CD8-positive, alpha-beta memory T cell (primary cell): ENCODE results near the gene TBC1D10A. TPM values are rescaled to one million over a fixed set of nuclear protein-coding genes. Genes with fewer than 3 reads are reported as not detected.

Experiments
- CTCF ChIA-PET: fragments of 350-600 bp; sonication (Branson Sonifier 250); formaldehyde crosslinking; loops from one replicate; lab custom pipeline; 2021; ENCODE audit warnings: antibody characterized with exemption; lab: Charles Lee
- POLR2A ChIA-PET: fragments of 350-600 bp; sonication (Branson Sonifier 250); formaldehyde crosslinking; loops from one replicate; lab custom pipeline; 2021; ENCODE audit warnings: antibody characterized with exemption; lab: Charles Lee
- DNase-seq, 5 donors: peaks; one replicate each; pipeline versions ENCODE4 v3.0.0 to v3.0.0-alpha.2; 2020 to 2022; ENCODE audit warnings: mixed read lengths in 1 of 5
- H3K27ac ChIP-seq: one replicate; pipeline ENCODE4 v1.7.0; 2013; ENCODE audit warnings: low read depth, mild to moderate bottlenecking, low read length, moderate library complexity
- H3K27me3 ChIP-seq: 2 replicates; pipeline ENCODE4 v1.7.0; 2013; ENCODE audit warnings: low read length, mild to moderate bottlenecking; ENCODE audit not compliant: insufficient read depth, poor library complexity, severe bottlenecking
- H3K36me3 ChIP-seq: 2 replicates; pipeline ENCODE4 v1.7.0; 2013; ENCODE audit warnings: mild to moderate bottlenecking, low read length, moderate library complexity; ENCODE audit not compliant: insufficient read depth
- H3K4me1 ChIP-seq: 2 replicates; pipeline ENCODE4 v1.7.0; 2013; ENCODE audit warnings: mild to moderate bottlenecking, low read length, moderate library complexity; ENCODE audit not compliant: insufficient read depth
- H3K4me3 ChIP-seq: 2 replicates; pipeline ENCODE4 v1.7.0; 2013; ENCODE audit warnings: mild to moderate bottlenecking, low read length
- H3K9me3 ChIP-seq: 2 replicates; pipeline ENCODE4 v1.7.0; 2013; ENCODE audit warnings: mild to moderate bottlenecking, low read length
- H3K27ac Mint-ChIP-seq, 8 donors: one replicate each; pipeline ENCODE4 v1.8.0; 2020 to 2021; ENCODE audit warnings: mixed read lengths in 8 of 8, mild to moderate bottlenecking in 6 of 8, inconsistent platforms in 3 of 8, moderate library complexity in 3 of 8
- H3K27me3 Mint-ChIP-seq, 2 donors: one replicate each; pipeline ENCODE4 v1.8.0; 2020 to 2021; ENCODE audit warnings: mixed read lengths in 2 of 2, mild to moderate bottlenecking in 1 of 2, moderate library complexity in 1 of 2
- H3K36me3 Mint-ChIP-seq, 3 donors: one replicate each; pipeline ENCODE4 v1.8.0; 2020 to 2021; ENCODE audit warnings: mixed read lengths in 3 of 3, inconsistent platforms in 1 of 3, mild to moderate bottlenecking in 1 of 3
- H3K4me1 Mint-ChIP-seq, 3 donors: one replicate each; pipeline ENCODE4 v1.8.0; 2020 to 2021; ENCODE audit warnings: mixed read lengths in 3 of 3, inconsistent platforms in 1 of 3, mild to moderate bottlenecking in 1 of 3
- H3K4me3 Mint-ChIP-seq, 7 donors: one replicate each; pipeline ENCODE4 v1.8.0; 2020 to 2021; ENCODE audit warnings: mixed read lengths in 7 of 7, mild to moderate bottlenecking in 6 of 7, moderate library complexity in 4 of 7, inconsistent platforms in 2 of 7
- H3K9me3 Mint-ChIP-seq, 5 donors: one replicate each; pipeline ENCODE4 v1.8.0; 2020 to 2022; ENCODE audit warnings: mixed read lengths in 5 of 5, mild to moderate bottlenecking in 3 of 5, moderate library complexity in 2 of 5, inconsistent platforms in 1 of 5
- polyA plus RNA-seq: library from polyadenylated mRNA; unstranded; fragments of 300-500 nt; fragmentation: Illumina TruSeq; gene quantifications from one replicate; pipeline ENCODE4 v1.2.3, GENCODE V29; 2021
- total RNA-seq, 2 experiments: library from RNA; stranded (reverse); gene quantifications; one replicate each; pipeline ENCODE4 v1.2.3, GENCODE V29; 2021

Gene TBC1D10A
- total and polyA plus RNA-seq, 3 experiments from 2014 or later, result 14.7 to 55.2 (median 17.3) TPM

- no peak for DNase-seq
- H3K36me3 ChIP-seq, result no peaks in the 10 kb centered on the region
- ChIA-PET POLR2A (no interaction called here), CTCF (interaction anchor here (1.1 to 1.5 kb wide), 2 partner anchors 10 to 110 kb away, joined by 6 read pairs; partner anchors contain the start of gene RNF215)
- Mint-ChIP-seq H3K4me3 (no peak overlapping the region), H3K4me1 (peaks cover 14 to 27% (median 17%) of the 10 kb centered on the region in 3 donors), H3K36me3 (no peaks in the 10 kb centered on the region), H3K27me3 (peaks cover 4 to 31% of the 10 kb centered on the region in 2 donors), H3K9me3 (no peaks in the 10 kb centered on the region), H3K27ac (peak overlapping the region in 1 of 8 donors; percentile 76)
- no peaks in the 10 kb centered on the region for H3K27me3 ChIP-seq
- no peak overlapping the region for H3K4me3 ChIP-seq
- H3K9me3 ChIP-seq, result no peaks in the 10 kb centered on the region
- peaks cover 28% of the 10 kb centered on the region for H3K4me1 ChIP-seq
- no peak overlapping the region for H3K27ac ChIP-seq
Observed at GRCh38 chr22:30277547-30278344, 49.0 kb downstream of the TBC1D10A start.

GRCh38 chr22:30276039-30276438 lies 50.7 kb downstream of the TBC1D10A start:
- H3K4me1 ChIP-seq, result peaks cover 20% of the 10 kb centered on the region
- H3K36me3 ChIP-seq, result no peaks in the 10 kb centered on the region
- Mint-ChIP-seq H3K4me1 (peaks cover 14 to 24% (median 16%) of the 10 kb centered on the region in 3 donors), H3K27ac (peak overlapping the region in 3 of 8 donors; percentile 17 to 76 (median 30)), H3K27me3 (peaks cover 4 to 31% of the 10 kb centered on the region in 2 donors), H3K36me3 (no peaks in the 10 kb centered on the region), H3K9me3 (no peaks in the 10 kb centered on the region), H3K4me3 (peak overlapping the region in 5 of 7 donors; percentile 26 to 51 (median 41))
- H3K27me3 ChIP-seq, result no peaks in the 10 kb centered on the region
- ChIA-PET POLR2A (no interaction called here), CTCF (interaction anchor here (1.1 to 1.4 kb wide), 2 partner anchors 12 to 111 kb away, joined by 4 to 5 read pairs; partner anchors contain the start of gene RNF215)
- no peak overlapping the region for H3K27ac ChIP-seq
- no peak for DNase-seq
- H3K9me3 ChIP-seq, result no peaks in the 10 kb centered on the region
- peak overlapping the region; percentile 4 for H3K4me3 ChIP-seq

- H3K36me3 ChIP-seq, result no peaks in the 10 kb centered on the region
- no peak for DNase-seq
- no peak overlapping the region for H3K27ac ChIP-seq
- H3K4me1 ChIP-seq, result peaks cover 20% of the 10 kb centered on the region
- ChIA-PET POLR2A (no interaction called here), CTCF (interaction anchor here (1.1 to 1.4 kb wide), 2 partner anchors 12 to 112 kb away, joined by 4 to 5 read pairs; partner anchors contain the start of gene RNF215)
- H3K4me3 ChIP-seq, result peak overlapping the region; percentile 4
- H3K27me3 Mint-ChIP-seq, result peaks cover 4 to 31% of the 10 kb centered on the region in 2 donors
- peak overlapping the region in 3 of 8 donors; percentile 17 to 76 (median 30) for H3K27ac Mint-ChIP-seq
- peaks cover 14 to 24% (median 16%) of the 10 kb centered on the region in 3 donors for H3K4me1 Mint-ChIP-seq
- H3K36me3 Mint-ChIP-seq, result peaks cover 0 to 1% (median under 1%) of the 10 kb centered on the region in 3 donors
- H3K4me3 Mint-ChIP-seq, result peak overlapping the region in 4 of 7 donors; percentile 26 to 41 (median 34)
- no peaks in the 10 kb centered on the region for H3K9me3 ChIP-seq
- H3K27me3 ChIP-seq, result no peaks in the 10 kb centered on the region
- no peaks in the 10 kb centered on the region for H3K9me3 Mint-ChIP-seq
Observed at GRCh38 chr22:30275625-30276024, 51.1 kb downstream of the TBC1D10A start.

- H3K27me3 Mint-ChIP-seq, result peaks cover 4 to 27% of the 10 kb centered on the region in 2 donors
- H3K27ac ChIP-seq, result no peak overlapping the region
- H3K9me3 Mint-ChIP-seq, result no peaks in the 10 kb centered on the region
- no peaks in the 10 kb centered on the region for H3K27me3 ChIP-seq
- CTCF ChIA-PET, result no interaction called here
- no peak overlapping the region for H3K4me3 Mint-ChIP-seq
- peaks cover 14 to 24% (median 16%) of the 10 kb centered on the region in 3 donors for H3K4me1 Mint-ChIP-seq
- H3K4me1 ChIP-seq, result peaks cover 20% of the 10 kb centered on the region
- H3K9me3 ChIP-seq, result no peaks in the 10 kb centered on the region
- H3K36me3 Mint-ChIP-seq, result peaks cover 0 to 5% (median 2%) of the 10 kb centered on the region in 3 donors
- POLR2A ChIA-PET, result no interaction called here
- H3K4me3 ChIP-seq, result no peak overlapping the region
- H3K27ac Mint-ChIP-seq, result peak overlapping the region in 1 of 8 donors; percentile 68
- no peaks in the 10 kb centered on the region for H3K36me3 ChIP-seq
- DNase-seq, result no peak
Observed at GRCh38 chr22:30274437-30274812, 52.3 kb downstream of the TBC1D10A start.

GRCh38 chr22:30273711-30274436 lies 52.9 kb downstream of the TBC1D10A start:
- no peak overlapping the region for H3K4me3 Mint-ChIP-seq
- peak overlapping the region in 4 of 8 donors; percentile 33 to 90 (median 74) for H3K27ac Mint-ChIP-seq
- Histone ChIP-seq H3K27me3 (no peaks in the 10 kb centered on the region), H3K4me3 (no peak overlapping the region), H3K9me3 (no peaks in the 10 kb centered on the region), H3K4me1 (peaks cover 20% of the 10 kb centered on the region), H3K36me3 (no peaks in the 10 kb centered on the region), H3K27ac (no peak overlapping the region)
- H3K9me3 Mint-ChIP-seq, result no peaks in the 10 kb centered on the region
- no peak for DNase-seq
- peaks cover 3 to 22% of the 10 kb centered on the region in 2 donors for H3K27me3 Mint-ChIP-seq
- H3K4me1 Mint-ChIP-seq, result peaks cover 14 to 24% (median 16%) of the 10 kb centered on the region in 3 donors
- H3K36me3 Mint-ChIP-seq, result peaks cover 0 to 6% (median 2%) of the 10 kb centered on the region in 3 donors
- POLR2A ChIA-PET, result no interaction called here
- CTCF ChIA-PET, result no interaction called here

GRCh38 chr22:30272781-30273601 lies 53.8 kb downstream of the TBC1D10A start:
- no peaks in the 10 kb centered on the region for H3K9me3 ChIP-seq
- Mint-ChIP-seq H3K27me3 (peaks cover 2 to 16% of the 10 kb centered on the region in 2 donors), H3K27ac (peak overlapping the region in 5 of 8 donors; percentile 16 to 80 (median 29)), H3K4me1 (peaks cover 14 to 30% (median 19%) of the 10 kb centered on the region in 3 donors), H3K9me3 (no peaks in the 10 kb centered on the region), H3K36me3 (peaks cover 0 to 7% (median 2%) of the 10 kb centered on the region in 3 donors), H3K4me3 (no peak overlapping the region)
- H3K4me3 ChIP-seq, result no peak overlapping the region
- H3K27me3 ChIP-seq, result no peaks in the 10 kb centered on the region
- DNase-seq, result no peak
- H3K4me1 ChIP-seq, result peaks cover 24% of the 10 kb centered on the region
- CTCF ChIA-PET, result interaction anchor here (0.7 kb wide), 1 partner anchor 15 kb away, joined by 3 read pairs; no protein-coding TSS in a partner anchor
- H3K36me3 ChIP-seq, result no peaks in the 10 kb centered on the region
- POLR2A ChIA-PET, result no interaction called here
- no peak overlapping the region for H3K27ac ChIP-seq

- H3K36me3 Mint-ChIP-seq, result peaks cover 0 to 11% (median 2%) of the 10 kb centered on the region in 3 donors
- no peak overlapping the region for H3K27ac ChIP-seq
- H3K27me3 Mint-ChIP-seq, result peaks cover 2 to 3% of the 10 kb centered on the region in 2 donors
- peak overlapping the region in 4 of 8 donors; percentile 44 to 75 (median 64) for H3K27ac Mint-ChIP-seq
- no peak for DNase-seq
- H3K4me3 ChIP-seq, result no peak overlapping the region
- ChIA-PET POLR2A (no interaction called here), CTCF (interaction anchor here (1.3 kb wide), 1 partner anchor 17 kb away, joined by 3 read pairs; no protein-coding TSS in a partner anchor)
- no peaks in the 10 kb centered on the region for H3K9me3 ChIP-seq
- no peak overlapping the region for H3K4me3 Mint-ChIP-seq
- H3K27me3 ChIP-seq, result no peaks in the 10 kb centered on the region
- H3K4me1 ChIP-seq, result peaks cover 24% of the 10 kb centered on the region
- no peaks in the 10 kb centered on the region for H3K36me3 ChIP-seq
- peaks cover 23 to 43% (median 27%) of the 10 kb centered on the region in 3 donors for H3K4me1 Mint-ChIP-seq
- H3K9me3 Mint-ChIP-seq, result no peaks in the 10 kb centered on the region
Observed at GRCh38 chr22:30270832-30271231, 55.9 kb downstream of the TBC1D10A start.
